ENCODE results near the gene FLT3LG. TPM values are rescaled to one million over a fixed set of nuclear protein-coding genes. Genes with fewer than 3 reads are reported as not detected.

Gene FLT3LG
- total RNA-seq, 1 experiment from 2014 or later: 1.5 TPM

- DNase-seq (ENCODE audit: low read depth, low spot score) (no peak), ATAC-seq (no peak)
- CTCF ChIA-PET: no interaction called here
- H3K36me3 ChIP-seq (ENCODE audit: control insufficient read depth, insufficient read depth, low read length): peaks cover 19% of the 10 kb centered on the region
- no peaks in the 10 kb centered on the region for H3K27me3 ChIP-seq (ENCODE audit: control insufficient read depth, insufficient read depth, low read length)
- no peaks in the 10 kb centered on the region for H3K9me3 ChIP-seq (ENCODE audit: control insufficient read depth, insufficient read depth, low read depth, low read length)
- TF ChIP-seq SIN3A (IDR thresholded peaks at IDR 0.05; ENCODE audit: borderline replicate concordance, insufficient read depth, low read depth, low read length) (no peak), TCF7L2 (IDR thresholded peaks at IDR 0.05; ENCODE audit: low read depth, low read length) (no peak), POLR2AphosphoS5 (IDR thresholded peaks at IDR 0.05; ENCODE audit: low read depth, low read length) (no peak; the same call in 1 of the 2 replicates)
- TF ChIP-seq, protein P1, sequence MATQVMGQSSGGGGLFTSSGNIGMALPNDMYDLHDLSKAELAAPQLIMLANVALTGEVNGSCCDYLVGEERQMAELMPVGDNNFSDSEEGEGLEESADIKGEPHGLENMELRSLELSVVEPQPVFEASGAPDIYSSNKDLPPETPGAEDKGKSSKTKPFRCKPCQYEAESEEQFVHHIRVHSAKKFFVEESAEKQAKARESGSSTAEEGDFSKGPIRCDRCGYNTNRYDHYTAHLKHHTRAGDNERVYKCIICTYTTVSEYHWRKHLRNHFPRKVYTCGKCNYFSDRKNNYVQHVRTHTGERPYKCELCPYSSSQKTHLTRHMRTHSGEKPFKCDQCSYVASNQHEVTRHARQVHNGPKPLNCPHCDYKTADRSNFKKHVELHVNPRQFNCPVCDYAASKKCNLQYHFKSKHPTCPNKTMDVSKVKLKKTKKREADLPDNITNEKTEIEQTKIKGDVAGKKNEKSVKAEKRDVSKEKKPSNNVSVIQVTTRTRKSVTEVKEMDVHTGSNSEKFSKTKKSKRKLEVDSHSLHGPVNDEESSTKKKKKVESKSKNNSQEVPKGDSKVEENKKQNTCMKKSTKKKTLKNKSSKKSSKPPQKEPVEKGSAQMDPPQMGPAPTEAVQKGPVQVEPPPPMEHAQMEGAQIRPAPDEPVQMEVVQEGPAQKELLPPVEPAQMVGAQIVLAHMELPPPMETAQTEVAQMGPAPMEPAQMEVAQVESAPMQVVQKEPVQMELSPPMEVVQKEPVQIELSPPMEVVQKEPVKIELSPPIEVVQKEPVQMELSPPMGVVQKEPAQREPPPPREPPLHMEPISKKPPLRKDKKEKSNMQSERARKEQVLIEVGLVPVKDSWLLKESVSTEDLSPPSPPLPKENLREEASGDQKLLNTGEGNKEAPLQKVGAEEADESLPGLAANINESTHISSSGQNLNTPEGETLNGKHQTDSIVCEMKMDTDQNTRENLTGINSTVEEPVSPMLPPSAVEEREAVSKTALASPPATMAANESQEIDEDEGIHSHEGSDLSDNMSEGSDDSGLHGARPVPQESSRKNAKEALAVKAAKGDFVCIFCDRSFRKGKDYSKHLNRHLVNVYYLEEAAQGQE (IDR thresholded peaks at IDR 0.05; ENCODE audit: insufficient read depth in 1 of 2, low read depth in 2 of 2, low read length in 1 of 2): no peak
- TF ChIP-seq, protein P2, sequence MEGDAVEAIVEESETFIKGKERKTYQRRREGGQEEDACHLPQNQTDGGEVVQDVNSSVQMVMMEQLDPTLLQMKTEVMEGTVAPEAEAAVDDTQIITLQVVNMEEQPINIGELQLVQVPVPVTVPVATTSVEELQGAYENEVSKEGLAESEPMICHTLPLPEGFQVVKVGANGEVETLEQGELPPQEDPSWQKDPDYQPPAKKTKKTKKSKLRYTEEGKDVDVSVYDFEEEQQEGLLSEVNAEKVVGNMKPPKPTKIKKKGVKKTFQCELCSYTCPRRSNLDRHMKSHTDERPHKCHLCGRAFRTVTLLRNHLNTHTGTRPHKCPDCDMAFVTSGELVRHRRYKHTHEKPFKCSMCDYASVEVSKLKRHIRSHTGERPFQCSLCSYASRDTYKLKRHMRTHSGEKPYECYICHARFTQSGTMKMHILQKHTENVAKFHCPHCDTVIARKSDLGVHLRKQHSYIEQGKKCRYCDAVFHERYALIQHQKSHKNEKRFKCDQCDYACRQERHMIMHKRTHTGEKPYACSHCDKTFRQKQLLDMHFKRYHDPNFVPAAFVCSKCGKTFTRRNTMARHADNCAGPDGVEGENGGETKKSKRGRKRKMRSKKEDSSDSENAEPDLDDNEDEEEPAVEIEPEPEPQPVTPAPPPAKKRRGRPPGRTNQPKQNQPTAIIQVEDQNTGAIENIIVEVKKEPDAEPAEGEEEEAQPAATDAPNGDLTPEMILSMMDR (IDR thresholded peaks at IDR 0.05): no peak
- H3K4me3 ChIP-seq (ENCODE audit: low read depth in 2 of 2, low read length in 2 of 2): peak overlapping the region in 1 of 2 experiments; percentile 14; a peak in 1 of 4 replicates
- H3K27ac ChIP-seq (ENCODE audit: low read length): no peak overlapping the region
- POLR2A ChIA-PET: no interaction called here
- intact Hi-C loops (cut with micrococcal nuclease; ENCODE audit: unreplicated experiment): no loop called here
- no TSS peak for BruUV-seq (replicated peaks)
- in situ Hi-C loops (cut with HindIII; ENCODE audit: low pct_unique_long_range_greater_than_20kb, low sequenced_read_pairs): no loop called here
- H3K4me1 ChIP-seq (ENCODE audit: control insufficient read depth, insufficient read depth, low read length): peaks cover 17% of the 10 kb centered on the region
These were observed 25.1 kb downstream of the FLT3LG start for GRCh38 chr19:49499030-49499670.

- H3K36me3 ChIP-seq (ENCODE audit: control insufficient read depth, insufficient read depth, low read length): peaks cover 2% of the 10 kb centered on the region
- no peaks in the 10 kb centered on the region for H3K27me3 ChIP-seq (ENCODE audit: control insufficient read depth, insufficient read depth, low read length)
- no peak overlapping the region for H3K4me3 ChIP-seq (ENCODE audit: low read depth in 2 of 2, low read length in 2 of 2)
- POLR2A ChIA-PET: no interaction called here
- no peaks in the 10 kb centered on the region for H3K9me3 ChIP-seq (ENCODE audit: control insufficient read depth, insufficient read depth, low read depth, low read length)
- DNase-seq (ENCODE audit: low read depth, low spot score): no peak
- CTCF ChIA-PET: interaction anchor here (1.1 to 1.4 kb wide), 2 partner anchors 44 to 46 kb away, joined by 3 to 9 read pairs; no protein-coding TSS in a partner anchor
- H3K4me1 ChIP-seq (ENCODE audit: control insufficient read depth, insufficient read depth, low read length): peaks cover 10% of the 10 kb centered on the region
- no peak overlapping the region for H3K27ac ChIP-seq (ENCODE audit: low read length)
- intact Hi-C loops (cut with micrococcal nuclease; ENCODE audit: unreplicated experiment) (loop anchor here (2.0 kb wide), 1 partner anchor 44 kb away; no protein-coding TSS in a partner anchor), in situ Hi-C loops (cut with HindIII; ENCODE audit: low pct_unique_long_range_greater_than_20kb, low sequenced_read_pairs) (no loop called here)
- BruUV-seq (replicated peaks): no TSS peak
- ATAC-seq: peak; percentile 61
- TF ChIP-seq SIN3A (IDR thresholded peaks at IDR 0.05; ENCODE audit: borderline replicate concordance, insufficient read depth, low read depth, low read length): no peak
- TF ChIP-seq, protein P2 (IDR thresholded peaks at IDR 0.05): peak; percentile 76
These were observed 29.0 kb downstream of the FLT3LG start for GRCh38 chr19:49502866-49503581.
